ENCODE measurements around the gene SLC26A4.

SLC26A4 gene

GRCh38 chr7:107682886-107683285, 22.3 kb downstream of the SLC26A4 start:
- H3K9ac ChIP-seq (ENCODE audit: low read depth, low read length): no peak overlapping the region
- no peaks in the 10 kb centered on the region for H3K36me3 ChIP-seq (ENCODE audit: insufficient read depth, low read length)
- H3K27me3 ChIP-seq (ENCODE audit: insufficient read depth, low read length, poor library complexity): no peaks in the 10 kb centered on the region
- no peak overlapping the region for H3K27ac ChIP-seq (ENCODE audit: low read length)
- no peaks in the 10 kb centered on the region for H3K79me2 ChIP-seq (ENCODE audit: insufficient read depth, low read length)
- no peak overlapping the region for H3K4me2 ChIP-seq (ENCODE audit: insufficient read depth, low read length)
- H3K4me3 ChIP-seq (ENCODE audit: low read depth in 1 of 2, low read length in 2 of 2): no peak overlapping the region
- H4K20me1 ChIP-seq (ENCODE audit: insufficient read depth, low read length): no peaks in the 10 kb centered on the region
- no peak for TF ChIP-seq EZH2 (IDR thresholded peaks at IDR 0.05; ENCODE audit: borderline replicate concordance, low read depth, low read length, severe bottlenecking)
- TF ChIP-seq CTCF (IDR thresholded peaks at IDR 0.05; ENCODE audit: borderline replicate concordance, extremely low read depth, low read length, poor library complexity, severe bottlenecking): no peak
- no peak for ATAC-seq (ENCODE audit: insufficient read depth, low read depth)
- H3K4me1 ChIP-seq (ENCODE audit: insufficient read depth, low read length): no peaks in the 10 kb centered on the region; the same call in 1 of the 2 replicates
- H3K9me3 ChIP-seq (ENCODE audit: insufficient read depth, low read length, severe bottlenecking): no peaks in the 10 kb centered on the region
- no peak overlapping the region for H2AFZ ChIP-seq (ENCODE audit: low read depth, low read length)
- DNase-seq: no peak

GRCh38 chr7:107684287-107684686, 23.7 kb downstream of the SLC26A4 start:
- no peak for TF ChIP-seq CTCF (IDR thresholded peaks at IDR 0.05; ENCODE audit: borderline replicate concordance, extremely low read depth, low read length, poor library complexity, severe bottlenecking)
- no peak for TF ChIP-seq EZH2 (IDR thresholded peaks at IDR 0.05; ENCODE audit: borderline replicate concordance, low read depth, low read length, severe bottlenecking)
- no peak overlapping the region for H3K4me3 ChIP-seq (ENCODE audit: low read depth in 1 of 2, low read length in 2 of 2)
- H3K79me2 ChIP-seq (ENCODE audit: insufficient read depth, low read length): no peaks in the 10 kb centered on the region
- H4K20me1 ChIP-seq (ENCODE audit: insufficient read depth, low read length): no peaks in the 10 kb centered on the region
- H3K4me1 ChIP-seq (ENCODE audit: insufficient read depth, low read length): no peaks in the 10 kb centered on the region; the same call in 1 of the 2 replicates
- H2AFZ ChIP-seq (ENCODE audit: low read depth, low read length): no peak overlapping the region
- H3K36me3 ChIP-seq (ENCODE audit: insufficient read depth, low read length): no peaks in the 10 kb centered on the region
- no peaks in the 10 kb centered on the region for H3K27me3 ChIP-seq (ENCODE audit: insufficient read depth, low read length, poor library complexity)
- DNase-seq (no peak), ATAC-seq (ENCODE audit: insufficient read depth, low read depth) (no peak)
- H3K27ac ChIP-seq (ENCODE audit: low read length): no peak overlapping the region
- H3K9me3 ChIP-seq (ENCODE audit: insufficient read depth, low read length, severe bottlenecking): no peaks in the 10 kb centered on the region
- no peak overlapping the region for H3K4me2 ChIP-seq (ENCODE audit: insufficient read depth, low read length)
- no peak overlapping the region for H3K9ac ChIP-seq (ENCODE audit: low read depth, low read length)

GRCh38 chr7:107684947-107685463, 24.4 kb downstream of the SLC26A4 start:
- DNase-seq: no peak
- no peak overlapping the region for H3K4me3 ChIP-seq (ENCODE audit: low read depth in 1 of 2, low read length in 2 of 2)
- H3K9ac ChIP-seq (ENCODE audit: low read depth, low read length): no peak overlapping the region
- no peak overlapping the region for H3K4me2 ChIP-seq (ENCODE audit: insufficient read depth, low read length)
- no peak for TF ChIP-seq CTCF (IDR thresholded peaks at IDR 0.05; ENCODE audit: borderline replicate concordance, extremely low read depth, low read length, poor library complexity, severe bottlenecking)
- no peak for TF ChIP-seq EZH2 (IDR thresholded peaks at IDR 0.05; ENCODE audit: borderline replicate concordance, low read depth, low read length, severe bottlenecking)
- no peaks in the 10 kb centered on the region for H3K36me3 ChIP-seq (ENCODE audit: insufficient read depth, low read length)
- H3K27me3 ChIP-seq (ENCODE audit: insufficient read depth, low read length, poor library complexity): no peaks in the 10 kb centered on the region
- H3K9me3 ChIP-seq (ENCODE audit: insufficient read depth, low read length, severe bottlenecking): no peaks in the 10 kb centered on the region
- no peaks in the 10 kb centered on the region; the same call in 1 of the 2 replicates for H3K4me1 ChIP-seq (ENCODE audit: insufficient read depth, low read length)
- H4K20me1 ChIP-seq (ENCODE audit: insufficient read depth, low read length): no peaks in the 10 kb centered on the region
- H3K27ac ChIP-seq (ENCODE audit: low read length): no peak overlapping the region
- H2AFZ ChIP-seq (ENCODE audit: low read depth, low read length): no peak overlapping the region
- H3K79me2 ChIP-seq (ENCODE audit: insufficient read depth, low read length): no peaks in the 10 kb centered on the region
- peak; percentile 80 for ATAC-seq (ENCODE audit: insufficient read depth, low read depth)
